GM19438 (cell line): Measurements from ENCODE around the gene SFT2D1.

Experiments
- ATAC-seq: cut with Tn5 transposase; IDR thresholded peaks from one replicate; pipeline ENCODE4 v1.9.1; 2021; ENCODE audit warnings: low read depth; ENCODE audit not compliant: unreplicated experiment

Gene SFT2D1

GRCh38 chr6:166282394-166283032 lies 59.8 kb downstream of the SFT2D1 start:
- ATAC-seq: no peak

- ATAC-seq: no peak
Observed at GRCh38 chr6:166281104-166281503, 61.2 kb downstream of the SFT2D1 start.

GRCh38 chr6:166279393-166279679 lies 63.0 kb downstream of the SFT2D1 start:
- no peak for ATAC-seq

- ATAC-seq: no peak
Observed at GRCh38 chr6:166278579-166279392, 63.6 kb downstream of the SFT2D1 start.

- ATAC-seq: no peak
Observed at GRCh38 chr6:166277892-166278578, 64.3 kb downstream of the SFT2D1 start.

GRCh38 chr6:166277018-166277417 lies 65.3 kb downstream of the SFT2D1 start:
- ATAC-seq: no peak

- peak; percentile 82 for ATAC-seq
Observed at GRCh38 chr6:166275714-166276166, 66.6 kb downstream of the SFT2D1 start.

GRCh38 chr6:166274739-166275370 lies 67.5 kb downstream of the SFT2D1 start:
- no peak for ATAC-seq

GRCh38 chr6:166274163-166274562 lies 68.2 kb downstream of the SFT2D1 start:
- no peak for ATAC-seq

- ATAC-seq: no peak
Observed at GRCh38 chr6:166271376-166271765, 71.0 kb downstream of the SFT2D1 start.

- ATAC-seq: no peak
Observed at GRCh38 chr6:166270706-166271375, 71.5 kb downstream of the SFT2D1 start.
